ENCODE measurements around the gene HPGD. TPM values are rescaled to one million over a fixed set of nuclear protein-coding genes. Genes with fewer than 3 reads are reported as not detected.
A peak's percentile ranks its signal among the peaks of the same experiment; 100 is the strongest.

HPGD gene
- total and polyA plus RNA-seq, 5 donors from 2014 or later, result 48.3 to 126 (median 85.7) TPM

DNA sequence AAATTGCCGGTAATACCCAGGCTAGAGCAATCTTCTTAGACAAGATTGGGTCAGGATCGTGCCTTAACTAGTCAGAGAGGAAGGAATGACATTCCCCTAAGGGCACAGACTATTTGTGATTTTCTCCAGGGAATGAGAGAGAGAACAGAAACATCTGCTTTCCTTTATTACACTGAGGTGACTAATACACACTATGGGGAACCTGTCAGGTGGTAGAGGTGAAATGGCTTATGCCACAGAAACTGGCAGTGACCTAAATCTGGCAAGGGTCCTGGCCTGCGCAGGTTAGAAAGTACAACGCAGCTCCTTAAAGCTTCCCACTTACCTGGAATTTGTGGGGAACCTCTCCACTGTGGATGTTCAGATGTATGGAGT lies 16.6 kb upstream of the HPGD start:
- ATAC-seq (ENCODE audit: low read depth in 2 of 2), result no peak
- Histone ChIP-seq H3K36me3 (ENCODE audit: control insufficient read depth, insufficient read depth, low read length) (no peaks in the 10 kb centered on the region), H3K9me3 (ENCODE audit: control insufficient read depth in 2 of 2, low read length in 2 of 2) (no peaks in the 10 kb centered on the region), H3K4me1 (ENCODE audit: control insufficient read depth, insufficient read depth, low read length, poor library complexity, severe bottlenecking) (no peaks in the 10 kb centered on the region), H3K27ac (ENCODE audit: insufficient read depth, low read length, poor library complexity, severe bottlenecking) (no peak overlapping the region), H3K4me3 (ENCODE audit: low read depth, low read length) (no peak overlapping the region), H3K27me3 (ENCODE audit: control insufficient read depth, insufficient read depth, low read length) (no peaks in the 10 kb centered on the region)
- Mint-ChIP-seq H3K27ac (no peak overlapping the region), H3K4me1 (peaks cover 0 to 3% (median 0%) of the 10 kb centered on the region in 4 donors), H3K36me3 (no peaks in the 10 kb centered on the region), H3K4me3 (no peak overlapping the region), H3K9me3 (peaks cover 0 to 1% (median 0%) of the 10 kb centered on the region in 7 donors), H3K27me3 (no peaks in the 10 kb centered on the region)
- no peak for DNase-seq

GRCh38 chr4:174538123-174538875 lies 16.0 kb upstream of the HPGD start:
- Histone ChIP-seq H3K27ac (ENCODE audit: insufficient read depth, low read length, poor library complexity, severe bottlenecking) (no peak overlapping the region), H3K36me3 (ENCODE audit: control insufficient read depth, insufficient read depth, low read length) (no peaks in the 10 kb centered on the region), H3K9me3 (ENCODE audit: control insufficient read depth in 2 of 2, low read length in 2 of 2) (no peaks in the 10 kb centered on the region), H3K27me3 (ENCODE audit: control insufficient read depth, insufficient read depth, low read length) (no peaks in the 10 kb centered on the region), H3K4me3 (ENCODE audit: low read depth, low read length) (no peak overlapping the region), H3K4me1 (ENCODE audit: control insufficient read depth, insufficient read depth, low read length, poor library complexity, severe bottlenecking) (no peaks in the 10 kb centered on the region)
- Mint-ChIP-seq H3K4me3 (no peak overlapping the region), H3K9me3 (no peaks in the 10 kb centered on the region), H3K36me3 (no peaks in the 10 kb centered on the region), H3K4me1 (peaks cover 0 to 3% (median 0%) of the 10 kb centered on the region in 4 donors), H3K27me3 (no peaks in the 10 kb centered on the region), H3K27ac (no peak overlapping the region)
- DNase-seq, result peak in 1 of 3 donors; percentile 3
- ATAC-seq (ENCODE audit: low read depth in 2 of 2), result no peak

- no peak overlapping the region for H3K27ac ChIP-seq (ENCODE audit: insufficient read depth, low read length, poor library complexity, severe bottlenecking)
- H3K4me1 Mint-ChIP-seq, result peaks cover 0 to 3% (median 0%) of the 10 kb centered on the region in 4 donors
- H3K4me3 ChIP-seq (ENCODE audit: low read depth, low read length), result no peak overlapping the region
- no peaks in the 10 kb centered on the region for H3K4me1 ChIP-seq (ENCODE audit: control insufficient read depth, insufficient read depth, low read length, poor library complexity, severe bottlenecking)
- no peaks in the 10 kb centered on the region for H3K9me3 Mint-ChIP-seq
- H3K27me3 ChIP-seq (ENCODE audit: control insufficient read depth, insufficient read depth, low read length), result no peaks in the 10 kb centered on the region
- H3K4me3 Mint-ChIP-seq, result no peak overlapping the region
- DNase-seq (no peak), ATAC-seq (ENCODE audit: low read depth in 2 of 2) (no peak)
- H3K9me3 ChIP-seq (ENCODE audit: control insufficient read depth in 2 of 2, low read length in 2 of 2), result no peaks in the 10 kb centered on the region
- H3K36me3 ChIP-seq (ENCODE audit: control insufficient read depth, insufficient read depth, low read length), result no peaks in the 10 kb centered on the region
- no peaks in the 10 kb centered on the region for H3K36me3 Mint-ChIP-seq
- no peaks in the 10 kb centered on the region for H3K27me3 Mint-ChIP-seq
- H3K27ac Mint-ChIP-seq, result no peak overlapping the region
Observed at GRCh38 chr4:174537634-174538033, 15.3 kb upstream of the HPGD start.

GRCh38 chr4:174534461-174534860 lies 12.2 kb upstream of the HPGD start:
- Mint-ChIP-seq H3K27ac (no peak overlapping the region), H3K4me1 (peaks cover 0 to 3% (median 0%) of the 10 kb centered on the region in 4 donors), H3K27me3 (peaks cover 4% of the 10 kb centered on the region), H3K4me3 (no peak overlapping the region), H3K9me3 (peaks cover 0 to 2% (median 0%) of the 10 kb centered on the region in 7 donors), H3K36me3 (no peaks in the 10 kb centered on the region)
- no peaks in the 10 kb centered on the region for H3K36me3 ChIP-seq (ENCODE audit: control insufficient read depth, insufficient read depth, low read length)
- ATAC-seq (ENCODE audit: low read depth in 2 of 2), result no peak
- no peaks in the 10 kb centered on the region for H3K9me3 ChIP-seq (ENCODE audit: control insufficient read depth in 2 of 2, low read length in 2 of 2)
- no peak overlapping the region for H3K27ac ChIP-seq (ENCODE audit: insufficient read depth, low read length, poor library complexity, severe bottlenecking)
- DNase-seq, result no peak
- no peaks in the 10 kb centered on the region for H3K27me3 ChIP-seq (ENCODE audit: control insufficient read depth, insufficient read depth, low read length)
- no peak overlapping the region for H3K4me3 ChIP-seq (ENCODE audit: low read depth, low read length)
- H3K4me1 ChIP-seq (ENCODE audit: control insufficient read depth, insufficient read depth, low read length, poor library complexity, severe bottlenecking), result no peaks in the 10 kb centered on the region

DNA sequence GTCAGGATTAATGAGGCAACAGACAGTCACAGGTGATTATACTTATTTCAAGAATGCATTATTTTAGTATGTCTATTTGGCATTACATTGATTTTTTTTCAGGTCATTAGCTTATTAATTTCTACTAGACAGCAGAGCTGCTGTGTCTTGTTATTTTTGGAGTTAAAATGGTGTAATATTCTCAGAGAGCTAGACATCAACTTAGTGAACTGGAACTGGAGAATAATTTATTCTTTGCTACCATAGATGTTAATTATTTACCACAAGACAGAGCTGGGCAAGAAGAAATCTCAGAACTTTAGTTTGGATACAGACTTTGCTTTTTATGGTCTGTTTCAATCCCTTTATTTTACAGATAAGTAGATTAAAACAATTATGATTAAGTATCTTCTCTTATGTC lies 10.2 kb upstream of the HPGD start:
- no peak for DNase-seq

GRCh38 chr4:174531486-174531885 lies 9.2 kb upstream of the HPGD start:
- no peak overlapping the region for H3K27ac ChIP-seq (ENCODE audit: insufficient read depth, low read length, poor library complexity, severe bottlenecking)
- Mint-ChIP-seq H3K4me1 (no peaks in the 10 kb centered on the region), H3K4me3 (no peak overlapping the region), H3K9me3 (peaks cover 0 to 3% (median 0%) of the 10 kb centered on the region in 7 donors), H3K27ac (no peak overlapping the region), H3K36me3 (no peaks in the 10 kb centered on the region), H3K27me3 (peaks cover 4% of the 10 kb centered on the region)
- H3K27me3 ChIP-seq (ENCODE audit: control insufficient read depth, insufficient read depth, low read length), result no peaks in the 10 kb centered on the region
- no peak for DNase-seq
- ATAC-seq (ENCODE audit: low read depth in 2 of 2), result no peak
- no peak overlapping the region for H3K4me3 ChIP-seq (ENCODE audit: low read depth, low read length)
- H3K9me3 ChIP-seq (ENCODE audit: control insufficient read depth in 2 of 2, low read length in 2 of 2), result no peaks in the 10 kb centered on the region
- H3K36me3 ChIP-seq (ENCODE audit: control insufficient read depth, insufficient read depth, low read length), result no peaks in the 10 kb centered on the region
- H3K4me1 ChIP-seq (ENCODE audit: control insufficient read depth, insufficient read depth, low read length, poor library complexity, severe bottlenecking), result no peaks in the 10 kb centered on the region

More for the DNA sequence above, 10.2 kb upstream of the HPGD start:
- Mint-ChIP-seq H3K27me3 (peaks cover 4% of the 10 kb centered on the region), H3K27ac (no peak overlapping the region), H3K4me3 (no peak overlapping the region), H3K36me3 (no peaks in the 10 kb centered on the region), H3K4me1 (no peaks in the 10 kb centered on the region), H3K9me3 (peaks cover 0 to 3% (median 0%) of the 10 kb centered on the region in 7 donors)
- H3K27ac ChIP-seq (ENCODE audit: insufficient read depth, low read length, poor library complexity, severe bottlenecking), result no peak overlapping the region
- H3K4me3 ChIP-seq (ENCODE audit: low read depth, low read length), result no peak overlapping the region
- H3K36me3 ChIP-seq (ENCODE audit: control insufficient read depth, insufficient read depth, low read length), result no peaks in the 10 kb centered on the region
- no peak for ATAC-seq (ENCODE audit: low read depth in 2 of 2)
- no peaks in the 10 kb centered on the region for H3K4me1 ChIP-seq (ENCODE audit: control insufficient read depth, insufficient read depth, low read length, poor library complexity, severe bottlenecking)
- no peaks in the 10 kb centered on the region for H3K9me3 ChIP-seq (ENCODE audit: control insufficient read depth in 2 of 2, low read length in 2 of 2)
- no peaks in the 10 kb centered on the region for H3K27me3 ChIP-seq (ENCODE audit: control insufficient read depth, insufficient read depth, low read length)

- peaks cover 0 to 12% (median 7%) of the 10 kb centered on the region in 4 donors for H3K4me1 Mint-ChIP-seq
- no peak overlapping the region for H3K4me3 ChIP-seq (ENCODE audit: low read depth, low read length)
- no peaks in the 10 kb centered on the region for H3K36me3 Mint-ChIP-seq
- peaks cover 4% of the 10 kb centered on the region for H3K4me1 ChIP-seq (ENCODE audit: control insufficient read depth, insufficient read depth, low read length, poor library complexity, severe bottlenecking)
- H3K9me3 Mint-ChIP-seq, result peaks cover 0 to 3% (median 0%) of the 10 kb centered on the region in 7 donors
- peaks cover 18% of the 10 kb centered on the region for H3K27me3 Mint-ChIP-seq
- no peaks in the 10 kb centered on the region for H3K36me3 ChIP-seq (ENCODE audit: control insufficient read depth, insufficient read depth, low read length)
- ATAC-seq (ENCODE audit: low read depth in 2 of 2), result no peak
- H3K9me3 ChIP-seq (ENCODE audit: control insufficient read depth in 2 of 2, low read length in 2 of 2), result no peaks in the 10 kb centered on the region
- DNase-seq, result no peak
- H3K4me3 Mint-ChIP-seq, result no peak overlapping the region
- no peak overlapping the region for H3K27ac ChIP-seq (ENCODE audit: insufficient read depth, low read length, poor library complexity, severe bottlenecking)
- no peak overlapping the region for H3K27ac Mint-ChIP-seq
- H3K27me3 ChIP-seq (ENCODE audit: control insufficient read depth, insufficient read depth, low read length), result peaks cover 8% of the 10 kb centered on the region
Observed at GRCh38 chr4:174528226-174528625, 5.9 kb upstream of the HPGD start.

- no peaks in the 10 kb centered on the region for H3K9me3 ChIP-seq (ENCODE audit: control insufficient read depth in 2 of 2, low read length in 2 of 2)
- H3K36me3 ChIP-seq (ENCODE audit: control insufficient read depth, insufficient read depth, low read length), result no peaks in the 10 kb centered on the region
- peaks cover 26% of the 10 kb centered on the region for H3K27me3 Mint-ChIP-seq
- no peak overlapping the region for H3K27ac ChIP-seq (ENCODE audit: insufficient read depth, low read length, poor library complexity, severe bottlenecking)
- H3K27me3 ChIP-seq (ENCODE audit: control insufficient read depth, insufficient read depth, low read length), result peaks cover 8% of the 10 kb centered on the region
- H3K4me3 ChIP-seq (ENCODE audit: low read depth, low read length), result no peak overlapping the region
- no peak overlapping the region for H3K27ac Mint-ChIP-seq
- H3K4me1 ChIP-seq (ENCODE audit: control insufficient read depth, insufficient read depth, low read length, poor library complexity, severe bottlenecking), result peaks cover 5% of the 10 kb centered on the region
- H3K9me3 Mint-ChIP-seq, result peaks cover 0 to 3% (median 0%) of the 10 kb centered on the region in 7 donors
- DNase-seq (no peak), ATAC-seq (ENCODE audit: low read depth in 2 of 2) (no peak)
- H3K4me3 Mint-ChIP-seq, result no peak overlapping the region
- no peaks in the 10 kb centered on the region for H3K36me3 Mint-ChIP-seq
- peaks cover 0 to 16% (median 11%) of the 10 kb centered on the region in 4 donors for H3K4me1 Mint-ChIP-seq
Observed at GRCh38 chr4:174526731-174527130, 4.4 kb upstream of the HPGD start.
